Activated naive CD8-positive, alpha-beta T cell treated with anti-CD3 and anti-CD28 coated beads for 36 hours (primary cell): ENCODE measurements around the gene NRL. TPM values are rescaled to one million over a fixed set of nuclear protein-coding genes. Genes with fewer than 3 reads are reported as not detected.
A peak's percentile ranks its signal among the peaks of the same experiment; 100 is the strongest.

ENCODE experiments used
- DNase-seq: peaks from one replicate; pipeline ENCODE4 v3.0.0; 2021
- H3K27ac Mint-ChIP-seq: one replicate; pipeline ENCODE4 v1.8.0; 2022; ENCODE audit warnings: mild to moderate bottlenecking, moderate library complexity, mixed read lengths
- H3K27me3 Mint-ChIP-seq: one replicate; pipeline ENCODE4 v1.8.0; 2022; ENCODE audit warnings: mild to moderate bottlenecking, mixed read lengths
- H3K36me3 Mint-ChIP-seq: one replicate; pipeline ENCODE4 v1.8.0; 2021; ENCODE audit warnings: mild to moderate bottlenecking, mixed read lengths
- H3K4me1 Mint-ChIP-seq: one replicate; pipeline ENCODE4 v1.8.0; 2021; ENCODE audit warnings: mixed read lengths
- H3K4me3 Mint-ChIP-seq: one replicate; pipeline ENCODE4 v1.8.0; 2022; ENCODE audit warnings: mild to moderate bottlenecking, moderate library complexity, mixed read lengths
- H3K9me3 Mint-ChIP-seq: one replicate; pipeline ENCODE4 v1.8.0; 2022; ENCODE audit warnings: mixed read lengths
- total RNA-seq, 2 experiments: library from RNA; stranded (reverse); gene quantifications; one replicate each; pipeline ENCODE4 v1.2.3, GENCODE V29; 2021

The NRL gene
- total RNA-seq, 2 experiments from 2014 or later = 1.8 to 2.6 TPM

DNA sequence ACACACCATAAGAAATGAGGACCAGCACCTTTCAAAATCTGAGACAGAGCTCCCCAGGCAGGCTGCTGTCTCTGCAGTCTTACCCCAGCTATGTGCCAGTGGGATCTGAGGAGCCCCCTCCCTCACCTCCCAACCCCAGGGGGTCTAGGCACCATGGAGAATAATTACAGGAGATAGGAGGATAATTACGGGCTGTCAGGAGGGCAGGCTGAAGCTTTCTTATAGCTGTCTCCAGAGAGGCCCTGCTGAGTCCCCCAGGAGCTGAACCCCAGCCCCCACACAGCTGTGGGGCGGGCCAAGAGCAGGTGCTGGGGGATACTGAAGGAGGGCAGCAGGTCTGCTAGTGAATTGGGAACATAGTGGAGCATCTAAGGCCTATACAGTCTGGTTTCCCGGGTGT is 36.6 kb downstream of the NRL start:
- H3K4me1 Mint-ChIP-seq = peaks cover 19% of the 10 kb centered on the region
- no peaks in the 10 kb centered on the region for H3K9me3 Mint-ChIP-seq
- H3K36me3 Mint-ChIP-seq = no peaks in the 10 kb centered on the region
- H3K27ac Mint-ChIP-seq = no peak overlapping the region
- H3K27me3 Mint-ChIP-seq = no peaks in the 10 kb centered on the region
- H3K4me3 Mint-ChIP-seq = no peak overlapping the region
- no peak for DNase-seq

DNA sequence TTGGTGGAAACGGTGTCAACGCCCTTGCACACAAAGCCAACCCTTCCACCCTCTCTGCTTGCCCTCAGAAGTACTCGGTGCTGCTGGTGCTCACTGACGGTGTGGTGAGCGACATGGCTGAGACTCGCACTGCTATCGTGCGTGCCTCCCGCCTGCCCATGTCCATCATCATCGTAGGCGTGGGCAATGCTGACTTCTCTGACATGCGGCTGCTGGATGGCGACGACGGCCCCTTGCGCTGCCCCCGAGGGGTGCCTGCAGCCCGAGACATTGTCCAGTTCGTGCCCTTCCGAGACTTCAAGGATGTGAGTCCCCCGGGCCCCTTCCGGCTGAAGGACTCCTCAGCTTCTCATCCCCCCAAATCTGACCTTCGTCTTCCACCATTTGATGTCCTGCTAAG is 37.7 kb downstream of the NRL start:
- DNase-seq = no peak
- Mint-ChIP-seq H3K36me3 (no peaks in the 10 kb centered on the region), H3K4me1 (peaks cover 16% of the 10 kb centered on the region), H3K27ac (no peak overlapping the region), H3K9me3 (no peaks in the 10 kb centered on the region), H3K27me3 (no peaks in the 10 kb centered on the region), H3K4me3 (no peak overlapping the region)

DNA sequence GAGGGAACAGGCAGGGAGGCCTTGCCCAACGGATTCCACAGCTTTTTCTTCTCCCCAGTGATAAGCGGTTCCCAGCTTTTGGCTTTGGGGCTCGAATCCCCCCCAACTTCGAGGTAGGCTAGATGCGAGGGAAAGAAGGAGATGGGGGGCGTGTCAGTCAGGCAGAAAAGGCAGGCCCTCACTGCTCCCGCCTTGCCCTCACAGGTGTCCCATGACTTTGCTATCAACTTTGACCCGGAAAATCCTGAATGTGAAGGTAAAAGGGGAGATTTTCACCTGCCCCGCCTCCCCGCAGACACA is 38.5 kb downstream of the NRL start:
- Mint-ChIP-seq H3K27me3 (no peaks in the 10 kb centered on the region), H3K27ac (no peak overlapping the region), H3K4me3 (no peak overlapping the region), H3K9me3 (no peaks in the 10 kb centered on the region), H3K4me1 (peaks cover 13% of the 10 kb centered on the region), H3K36me3 (no peaks in the 10 kb centered on the region)
- DNase-seq = no peak

DNA sequence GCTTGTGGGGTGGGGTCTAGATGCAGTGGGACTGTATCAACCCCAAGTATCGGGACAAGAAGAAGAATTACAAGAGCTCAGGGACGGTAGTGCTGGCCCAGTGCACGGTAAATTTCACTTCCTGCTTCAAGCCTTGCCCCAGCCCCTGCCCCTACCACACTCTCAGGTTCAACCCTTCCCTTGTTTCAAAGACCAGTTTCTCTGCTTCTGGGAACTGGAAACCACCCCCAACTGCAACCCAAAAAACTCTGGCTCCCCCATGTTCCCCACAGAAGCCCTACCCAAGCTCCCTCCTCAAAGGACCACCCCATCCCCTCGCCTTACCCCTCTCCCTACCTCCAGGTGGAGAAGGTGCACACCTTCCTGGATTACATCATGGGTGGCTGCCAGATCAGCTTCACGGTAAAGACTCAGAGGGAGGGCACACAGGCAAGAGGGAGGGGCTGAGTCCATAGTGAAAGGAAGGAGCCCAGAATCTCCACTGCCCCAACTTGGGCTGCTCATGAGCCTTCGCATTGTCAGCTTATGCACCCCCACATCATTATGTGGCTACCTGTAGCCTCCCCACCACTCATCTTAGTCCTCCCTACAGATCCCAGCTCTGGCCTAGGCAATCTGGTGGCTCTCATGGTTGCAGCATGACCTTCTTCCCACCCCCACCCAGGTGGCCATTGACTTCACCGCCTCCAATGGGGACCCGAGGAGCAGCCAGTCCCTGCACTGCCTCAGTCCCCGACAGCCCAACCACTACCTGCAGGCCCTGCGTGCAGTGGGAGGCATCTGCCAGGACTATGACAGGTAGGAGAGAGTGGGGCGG is 39.1 kb downstream of the NRL start:
- Mint-ChIP-seq H3K4me3 (no peak overlapping the region), H3K36me3 (no peaks in the 10 kb centered on the region), H3K27ac (no peak overlapping the region), H3K4me1 (peaks cover 14% of the 10 kb centered on the region), H3K9me3 (no peaks in the 10 kb centered on the region), H3K27me3 (no peaks in the 10 kb centered on the region)
- DNase-seq = no peak

DNA sequence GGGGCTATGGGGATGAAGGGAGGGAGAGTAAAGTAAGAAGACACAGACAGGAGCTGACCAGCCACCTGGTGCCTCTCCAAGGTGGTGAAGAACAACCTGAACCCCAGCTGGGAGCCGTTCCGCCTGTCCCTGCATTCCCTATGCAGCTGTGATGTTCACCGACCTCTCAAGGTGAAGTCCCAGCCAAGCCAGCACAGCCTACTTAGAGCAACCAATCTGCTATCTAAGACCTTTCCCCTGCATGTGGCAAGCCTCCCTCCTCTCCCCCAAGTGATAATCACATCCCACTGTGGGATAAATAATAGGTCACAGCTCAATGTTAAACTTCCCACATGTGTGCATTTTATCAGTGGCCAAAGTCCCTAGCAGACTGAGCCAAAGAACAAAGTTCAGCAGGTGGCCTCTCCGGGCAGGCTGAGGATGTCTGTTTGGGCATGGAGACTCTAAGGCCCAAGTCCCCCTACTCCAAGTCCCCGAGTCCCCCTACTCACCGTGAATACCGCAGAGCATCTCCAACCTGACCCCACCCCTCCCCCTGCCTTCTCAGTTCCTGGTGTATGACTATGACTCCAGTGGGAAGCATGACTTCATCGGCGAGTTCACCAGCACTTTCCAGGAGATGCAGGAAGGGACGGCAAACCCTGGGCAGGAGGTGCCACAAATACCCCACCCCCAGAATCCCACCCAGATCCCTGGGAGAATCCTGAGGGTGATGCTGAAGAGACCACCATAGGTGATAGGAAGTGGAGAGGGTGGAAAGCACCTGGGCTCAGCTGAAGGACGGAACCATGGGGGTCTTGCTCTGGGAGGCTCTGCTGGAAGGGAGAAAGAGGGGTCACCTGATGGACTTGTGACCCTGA is 39.9 kb downstream of the NRL start:
- H3K4me1 Mint-ChIP-seq = peaks cover 7% of the 10 kb centered on the region
- no peak overlapping the region for H3K27ac Mint-ChIP-seq
- no peak for DNase-seq
- no peaks in the 10 kb centered on the region for H3K36me3 Mint-ChIP-seq
- no peaks in the 10 kb centered on the region for H3K27me3 Mint-ChIP-seq
- no peak overlapping the region for H3K4me3 Mint-ChIP-seq
- no peaks in the 10 kb centered on the region for H3K9me3 Mint-ChIP-seq

DNA sequence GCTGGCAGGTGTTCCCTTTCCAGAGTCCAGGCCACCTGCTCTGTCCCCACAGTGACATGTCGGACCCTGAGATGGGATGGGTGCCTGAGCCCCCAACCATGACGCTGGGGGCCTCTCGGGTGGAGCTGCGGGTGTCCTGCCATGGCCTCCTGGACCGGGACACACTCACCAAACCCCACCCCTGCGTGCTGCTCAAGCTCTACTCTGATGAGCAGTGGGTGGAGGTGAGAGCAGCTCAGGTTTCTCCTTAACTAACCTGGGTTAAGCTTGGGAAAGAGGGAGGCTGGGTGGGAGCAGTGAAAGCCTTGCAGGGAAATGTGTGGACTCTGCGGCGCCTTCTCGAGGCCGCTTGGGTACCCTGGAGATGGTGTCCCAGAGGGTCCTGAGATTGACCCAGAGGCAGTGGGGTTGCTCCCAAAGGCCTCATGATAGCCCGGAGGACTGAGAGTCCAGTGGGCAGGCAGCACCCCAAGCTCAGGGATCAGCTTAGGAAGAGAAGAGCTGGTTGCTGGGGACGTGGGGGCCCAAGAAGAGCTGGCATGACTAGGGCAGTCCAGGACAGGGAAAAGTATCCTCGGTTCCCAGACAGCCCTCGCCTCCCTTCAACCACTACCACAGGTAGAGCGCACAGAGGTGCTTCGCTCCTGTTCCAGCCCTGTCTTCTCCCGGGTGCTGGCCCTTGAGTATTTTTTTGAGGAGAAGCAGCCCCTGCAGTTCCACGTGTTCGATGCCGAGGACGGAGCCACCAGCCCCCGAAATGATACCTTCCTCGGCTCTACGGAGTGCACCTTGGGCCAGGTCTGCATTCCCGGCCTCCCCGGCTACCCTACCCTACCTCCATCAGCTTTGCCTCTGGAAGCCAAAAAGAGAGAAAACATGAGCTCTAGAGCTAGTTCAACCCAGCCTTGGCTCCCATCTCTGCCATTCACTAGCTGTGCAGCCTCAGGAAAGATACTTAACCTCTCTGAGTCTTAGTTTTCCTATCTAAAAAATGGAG is 41.6 kb downstream of the NRL start:
- H3K4me1 Mint-ChIP-seq = peaks cover 7% of the 10 kb centered on the region
- no peaks in the 10 kb centered on the region for H3K9me3 Mint-ChIP-seq
- no peak overlapping the region for H3K4me3 Mint-ChIP-seq
- H3K27ac Mint-ChIP-seq = no peak overlapping the region
- DNase-seq = no peak
- no peaks in the 10 kb centered on the region for H3K36me3 Mint-ChIP-seq
- H3K27me3 Mint-ChIP-seq = no peaks in the 10 kb centered on the region

DNA sequence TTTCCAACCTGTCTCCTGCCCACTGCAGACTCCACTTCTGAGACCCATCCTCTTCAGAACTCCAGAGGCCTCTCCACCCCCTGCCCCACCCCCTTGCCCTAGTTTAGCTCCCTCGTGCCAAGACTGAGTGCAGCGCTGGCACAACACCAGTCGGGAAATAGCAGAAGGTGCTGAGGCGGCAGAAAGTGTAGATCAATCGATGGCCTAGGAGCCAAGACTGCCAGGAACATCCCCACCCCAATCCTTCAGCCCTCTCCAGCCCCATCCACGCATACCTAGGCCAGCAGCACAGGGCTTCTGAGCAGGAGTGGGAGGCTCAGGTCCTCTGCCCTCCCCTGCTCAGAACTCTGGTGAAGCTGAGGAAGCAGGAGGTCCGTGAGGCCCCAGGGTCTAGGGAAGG is 42.3 kb downstream of the NRL start:
- no peak overlapping the region for H3K27ac Mint-ChIP-seq
- H3K36me3 Mint-ChIP-seq = no peaks in the 10 kb centered on the region
- H3K9me3 Mint-ChIP-seq = no peaks in the 10 kb centered on the region
- H3K27me3 Mint-ChIP-seq = no peaks in the 10 kb centered on the region
- H3K4me3 Mint-ChIP-seq = no peak overlapping the region
- H3K4me1 Mint-ChIP-seq = peaks cover 7% of the 10 kb centered on the region
- no peak for DNase-seq

DNA sequence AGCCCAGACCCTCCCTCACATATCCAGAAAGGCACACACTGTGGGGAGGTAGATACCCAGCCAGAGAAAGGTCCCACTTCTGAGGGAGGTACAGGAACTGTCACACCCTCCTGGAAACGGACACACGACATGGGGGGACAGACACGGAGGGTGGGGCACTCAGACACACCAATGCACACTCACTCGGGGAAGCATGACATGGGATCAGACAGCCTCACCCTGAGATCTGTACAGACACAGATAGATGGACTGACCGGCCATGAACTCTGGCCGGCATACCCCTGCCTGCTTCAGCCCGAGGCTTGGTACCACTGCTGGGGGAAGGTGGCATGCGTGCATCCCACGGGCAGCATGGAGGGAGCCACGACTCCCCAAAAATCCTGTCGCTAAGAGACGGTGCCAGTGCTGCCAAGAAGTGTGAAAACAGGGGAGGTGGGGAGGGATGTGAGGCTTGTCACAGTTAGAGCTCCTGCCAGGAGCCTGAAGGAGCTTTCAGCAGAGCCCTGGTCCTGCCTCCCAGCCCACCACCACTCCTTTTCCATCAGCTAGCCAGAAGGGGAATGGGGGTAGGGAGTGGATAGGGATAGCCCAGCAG is 42.8 kb downstream of the NRL start:
- Mint-ChIP-seq H3K4me1 (peaks cover 7% of the 10 kb centered on the region), H3K9me3 (no peaks in the 10 kb centered on the region), H3K27ac (no peak overlapping the region), H3K27me3 (no peaks in the 10 kb centered on the region), H3K36me3 (no peaks in the 10 kb centered on the region), H3K4me3 (no peak overlapping the region)
- no peak for DNase-seq

DNA sequence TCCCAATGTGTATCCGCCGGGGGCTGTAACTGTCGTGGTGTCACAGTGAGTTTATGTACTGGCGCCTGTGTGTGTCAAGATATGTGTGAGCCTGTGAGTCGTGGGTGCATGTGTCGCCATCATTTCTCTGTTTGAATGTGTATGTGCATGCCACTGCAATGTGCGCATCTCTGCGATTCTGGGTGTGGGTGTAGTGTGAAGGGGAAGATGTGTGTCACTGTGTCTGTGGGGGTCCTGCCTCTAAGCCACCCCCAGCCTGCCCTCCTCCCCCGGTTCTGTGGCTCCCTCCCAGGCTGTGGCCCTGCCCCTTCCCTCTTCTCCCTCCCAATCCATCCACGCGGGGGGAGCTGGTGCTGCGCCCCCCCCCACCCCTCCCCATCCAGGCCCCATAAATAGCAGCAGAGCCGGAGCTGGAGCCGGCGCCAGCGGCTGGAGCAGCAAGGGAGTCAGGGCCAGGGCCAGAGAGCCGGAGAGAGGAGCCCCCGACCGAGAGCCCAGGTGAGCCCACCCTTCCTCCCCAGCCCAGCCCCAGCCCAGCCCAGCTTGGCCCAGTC is 43.5 kb downstream of the NRL start, which contains the start of gene CPNE6:
TSS of gene CPNE6 (plus strand) at position 419 of the 554 bp plus-strand sequence. CDS start 1,375 bp downstream, outside the sequence.
- no peak within 1 kb of the TSS for H3K27ac Mint-ChIP-seq
- H3K27me3 Mint-ChIP-seq = no peaks in the 10 kb centered on the region
- no peak within 1 kb of the TSS for H3K4me3 Mint-ChIP-seq
- H3K36me3 Mint-ChIP-seq = no peaks in the 10 kb centered on the region
- H3K9me3 Mint-ChIP-seq = no peaks in the 10 kb centered on the region
- H3K4me1 Mint-ChIP-seq = peaks cover 7% of the 10 kb centered on the region
- DNase-seq = peak; percentile 45

DNA sequence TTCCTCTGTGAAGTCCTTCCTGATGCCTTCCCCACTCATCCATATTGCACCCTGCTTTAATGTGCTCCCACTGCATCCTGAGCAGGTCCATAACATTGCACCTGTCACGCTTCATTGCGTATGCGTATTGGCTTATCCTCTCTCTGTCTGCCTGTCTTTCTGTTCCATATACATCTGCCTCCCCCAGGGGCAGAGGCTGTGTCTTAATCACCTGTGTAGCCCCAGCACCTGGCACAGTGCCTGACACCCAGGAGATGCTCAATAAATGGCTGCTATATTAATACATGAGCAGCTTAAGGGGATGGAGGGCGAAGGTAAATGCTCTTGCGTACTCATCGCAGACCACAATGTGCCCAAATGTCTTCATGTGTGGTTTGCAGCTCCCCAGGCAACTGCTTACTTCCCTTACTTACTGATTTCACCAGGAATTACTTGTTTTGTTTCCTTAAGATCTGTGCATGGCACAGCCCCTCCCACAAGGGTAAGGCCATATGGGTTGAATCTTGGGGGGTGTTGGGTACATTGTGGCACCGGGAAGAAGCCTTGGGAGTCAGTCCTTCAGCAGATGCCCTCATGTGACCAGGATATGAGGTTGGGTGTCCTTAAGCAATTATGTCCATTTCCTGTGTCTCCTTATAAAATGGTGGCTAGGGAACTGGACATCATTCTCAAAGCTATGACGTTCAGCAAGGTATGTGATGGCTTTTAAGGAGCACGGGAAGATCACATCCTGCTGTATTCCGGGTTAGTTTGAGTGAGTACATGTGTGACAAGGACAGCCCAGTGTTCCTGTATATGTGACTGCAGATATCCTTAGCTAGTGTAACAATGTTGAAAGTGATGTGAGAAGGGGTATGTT is 44.2 kb downstream of the NRL start:
- H3K9me3 Mint-ChIP-seq = no peaks in the 10 kb centered on the region
- H3K4me3 Mint-ChIP-seq = no peak overlapping the region
- H3K4me1 Mint-ChIP-seq = peaks cover 5% of the 10 kb centered on the region
- DNase-seq = no peak
- no peak overlapping the region for H3K27ac Mint-ChIP-seq
- no peaks in the 10 kb centered on the region for H3K27me3 Mint-ChIP-seq
- H3K36me3 Mint-ChIP-seq = no peaks in the 10 kb centered on the region

DNA sequence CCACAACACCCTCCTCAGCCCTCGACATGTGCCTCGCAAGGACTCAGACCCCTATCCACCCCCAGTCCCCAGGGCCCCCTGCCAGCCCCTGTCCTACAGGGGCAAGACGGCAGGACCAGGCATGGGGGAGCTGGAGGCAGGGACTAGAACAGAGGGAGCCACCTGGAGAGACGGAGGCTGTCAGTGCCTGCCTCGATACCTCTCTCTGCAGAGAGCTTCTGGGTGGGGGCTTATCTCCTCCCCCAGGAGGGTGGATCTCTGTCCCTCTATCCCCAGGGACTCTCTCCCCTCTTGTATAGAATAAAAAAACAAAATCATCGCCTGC is 45.4 kb downstream of the NRL start:
- Mint-ChIP-seq H3K4me1 (peaks cover 5% of the 10 kb centered on the region), H3K27ac (no peak overlapping the region), H3K4me3 (no peak overlapping the region), H3K27me3 (no peaks in the 10 kb centered on the region), H3K9me3 (no peaks in the 10 kb centered on the region), H3K36me3 (no peaks in the 10 kb centered on the region)
- DNase-seq = no peak

DNA sequence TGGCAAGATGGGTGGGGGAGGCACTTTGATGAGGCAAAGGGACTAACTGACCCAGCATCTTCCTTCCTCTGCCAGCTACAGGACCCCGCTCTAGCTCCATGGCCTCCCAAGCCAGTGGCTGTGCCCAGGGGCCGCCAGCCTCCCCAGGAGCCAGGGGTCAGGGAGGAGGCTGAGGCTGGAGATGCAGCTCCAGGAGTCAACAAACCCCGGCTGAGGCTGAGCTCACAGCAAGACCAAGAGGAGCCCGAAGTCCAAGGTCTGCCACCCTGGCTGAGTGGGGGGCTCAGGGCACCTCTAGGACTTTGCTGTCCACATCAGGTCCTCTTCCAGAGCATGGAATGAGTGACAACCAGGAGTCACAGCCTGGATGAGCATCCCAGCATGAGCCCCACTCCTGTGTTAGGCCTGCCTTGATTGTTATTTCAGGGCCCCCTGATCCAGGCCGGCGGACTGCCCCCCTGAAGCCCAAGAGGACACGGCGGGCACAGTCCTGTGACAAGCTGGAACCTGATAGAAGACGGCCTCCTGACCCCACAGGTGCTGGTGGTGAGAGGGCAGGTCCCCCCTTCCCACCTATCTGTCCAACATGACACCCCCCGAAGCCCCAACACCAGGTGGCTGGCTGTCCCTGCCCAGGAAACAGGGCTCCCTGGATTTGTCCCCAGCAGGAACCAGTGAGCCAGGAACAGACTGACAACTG is 45.9 kb downstream of the NRL start:
- Mint-ChIP-seq H3K27ac (no peak overlapping the region), H3K27me3 (no peaks in the 10 kb centered on the region), H3K4me1 (peaks cover 5% of the 10 kb centered on the region), H3K36me3 (no peaks in the 10 kb centered on the region), H3K9me3 (no peaks in the 10 kb centered on the region), H3K4me3 (no peak overlapping the region)
- no peak for DNase-seq
